GM19025 (cell line): ENCODE data around the gene UGT2B17.

ENCODE experiments used
- ATAC-seq: cut with Tn5 transposase; IDR thresholded peaks from one replicate; pipeline ENCODE4 v1.9.1; 2021; ENCODE audit warnings: mild to moderate bottlenecking, low read depth, moderate library complexity; ENCODE audit not compliant: unreplicated experiment

Gene UGT2B17

GRCh38 chr4:68490826-68491457 lies 85.2 kb downstream of the UGT2B17 start:
- ATAC-seq, result no peak

GRCh38 chr4:68489338-68489737 lies 86.8 kb downstream of the UGT2B17 start:
- ATAC-seq, result no peak
